ENCODE results near the gene RNLS. TPM values are rescaled to one million over a fixed set of nuclear protein-coding genes. Genes with fewer than 3 reads are reported as not detected.
A peak's percentile ranks its signal among the peaks of the same experiment; 100 is the strongest.

The RNLS gene
- total RNA-seq, 1 donor from 2014 or later, result 20.8 TPM

GRCh38 chr10:88260329-88261051, 322.6 kb downstream of the RNLS start:
- DNase-seq (ENCODE audit: low spot score), result no peak

DNA sequence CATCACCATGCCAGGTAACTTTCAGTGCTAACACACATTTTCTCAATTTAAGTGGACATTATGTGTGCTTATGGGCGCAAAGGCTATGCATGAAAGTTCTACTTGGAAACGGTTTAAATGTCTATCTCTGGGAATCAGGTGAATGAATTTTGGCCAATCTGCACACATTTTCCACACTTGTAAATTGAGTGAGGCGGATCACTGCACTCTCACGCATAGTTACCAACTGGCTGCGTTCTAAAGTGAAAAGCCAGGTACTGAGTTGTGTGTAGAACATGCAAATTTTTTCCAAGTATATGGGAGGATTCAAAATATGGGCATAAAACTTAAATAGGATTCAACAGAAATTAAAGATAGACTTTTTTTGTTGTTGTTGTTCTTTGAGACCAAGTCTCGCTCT, 323.7 kb downstream of the RNLS start:
- DNase-seq (ENCODE audit: low spot score), result no peak

GRCh38 chr10:88256886-88257285, 326.2 kb downstream of the RNLS start:
- DNase-seq (ENCODE audit: low spot score), result no peak

DNA sequence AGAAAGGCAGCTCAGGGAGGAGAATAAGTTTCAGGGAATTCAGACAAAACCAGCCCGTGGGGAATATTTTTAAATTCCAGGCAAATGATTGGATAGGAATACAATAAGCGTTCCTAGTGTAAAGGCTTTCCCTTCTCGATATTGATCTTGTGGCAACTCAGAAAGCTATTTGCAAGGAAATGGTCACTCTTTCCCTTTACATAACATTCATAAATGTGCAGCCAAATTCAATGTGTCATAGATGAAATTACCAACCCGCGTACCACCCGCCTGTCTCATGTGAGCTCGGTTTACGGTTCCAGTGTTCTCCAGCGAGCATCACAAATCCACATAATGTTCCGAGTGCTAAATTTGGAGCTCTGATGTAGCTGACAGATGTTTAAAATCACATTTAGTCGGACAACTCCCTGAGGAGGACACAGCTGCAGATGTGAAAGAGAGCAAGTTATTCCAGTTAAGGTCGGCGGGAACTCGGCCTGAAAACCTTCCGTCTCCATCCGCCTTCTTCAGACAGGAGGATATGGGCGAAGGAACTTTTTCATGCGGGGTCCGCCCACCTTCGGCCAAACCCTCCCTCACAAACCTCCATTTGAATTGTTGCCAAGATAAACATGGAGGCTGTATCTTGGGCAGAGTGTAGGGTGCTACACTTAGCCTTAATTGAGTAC, 327.0 kb downstream of the RNLS start:
- no peak for DNase-seq (ENCODE audit: low spot score)

GRCh38 chr10:88254091-88254490, 329.0 kb downstream of the RNLS start:
- DNase-seq (ENCODE audit: low spot score), result no peak

- no peak for DNase-seq (ENCODE audit: low spot score)
These were observed 329.5 kb downstream of the RNLS start for GRCh38 chr10:88253622-88254021.

GRCh38 chr10:88253128-88253527, 330.0 kb downstream of the RNLS start:
- DNase-seq (ENCODE audit: low spot score), result no peak

DNA sequence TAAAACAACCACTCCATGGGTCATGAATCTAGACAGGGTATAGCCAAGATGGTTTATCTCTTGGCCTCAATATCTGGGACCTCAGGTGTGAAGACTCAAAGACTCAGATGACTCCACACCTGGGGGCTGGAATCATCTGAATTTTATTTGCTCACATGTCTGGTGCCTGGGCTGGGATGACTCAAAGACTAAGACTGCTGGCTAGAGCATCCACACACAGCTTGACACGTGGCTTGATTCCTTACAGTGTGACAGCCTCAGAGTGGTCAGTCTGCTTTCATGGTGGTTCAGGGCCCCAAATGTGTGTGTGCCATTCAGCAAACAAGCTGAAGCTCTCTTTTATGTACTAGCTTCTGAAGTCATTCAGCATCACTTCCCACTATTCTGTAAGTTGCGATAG, 333.7 kb downstream of the RNLS start:
- no peak for DNase-seq (ENCODE audit: low spot score)

GRCh38 chr10:88246675-88247074, 336.4 kb downstream of the RNLS start:
- no peak for DNase-seq (ENCODE audit: low spot score)

DNA sequence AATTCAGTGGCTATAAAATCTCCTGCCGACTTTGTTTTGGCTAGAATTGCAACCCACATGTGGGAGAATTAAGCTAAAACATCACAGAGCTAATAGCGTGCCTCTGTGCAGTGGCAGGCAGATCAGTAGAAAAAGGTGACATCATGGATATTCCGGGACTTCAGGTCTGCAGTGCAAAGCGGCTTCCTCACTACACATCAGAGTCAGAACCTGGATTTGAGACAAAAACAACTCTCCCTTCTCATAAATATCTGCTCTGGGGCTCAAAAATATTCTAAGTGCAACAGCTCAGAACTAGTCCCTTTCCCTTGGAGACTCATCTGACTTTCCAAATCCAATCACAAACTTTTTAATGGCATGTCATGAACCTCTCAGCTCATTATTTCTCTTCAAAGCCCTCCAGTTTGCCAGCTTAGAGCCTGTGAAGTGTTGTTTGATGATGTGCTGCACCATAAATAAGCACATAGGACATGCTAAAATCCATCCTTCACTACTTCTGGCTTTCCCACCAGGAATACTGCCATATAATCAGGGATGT, 337.1 kb downstream of the RNLS start:
- DNase-seq (ENCODE audit: low spot score), result no peak

GRCh38 chr10:88244781-88245625, 338.1 kb downstream of the RNLS start:
- no peak for DNase-seq (ENCODE audit: low spot score)

DNA sequence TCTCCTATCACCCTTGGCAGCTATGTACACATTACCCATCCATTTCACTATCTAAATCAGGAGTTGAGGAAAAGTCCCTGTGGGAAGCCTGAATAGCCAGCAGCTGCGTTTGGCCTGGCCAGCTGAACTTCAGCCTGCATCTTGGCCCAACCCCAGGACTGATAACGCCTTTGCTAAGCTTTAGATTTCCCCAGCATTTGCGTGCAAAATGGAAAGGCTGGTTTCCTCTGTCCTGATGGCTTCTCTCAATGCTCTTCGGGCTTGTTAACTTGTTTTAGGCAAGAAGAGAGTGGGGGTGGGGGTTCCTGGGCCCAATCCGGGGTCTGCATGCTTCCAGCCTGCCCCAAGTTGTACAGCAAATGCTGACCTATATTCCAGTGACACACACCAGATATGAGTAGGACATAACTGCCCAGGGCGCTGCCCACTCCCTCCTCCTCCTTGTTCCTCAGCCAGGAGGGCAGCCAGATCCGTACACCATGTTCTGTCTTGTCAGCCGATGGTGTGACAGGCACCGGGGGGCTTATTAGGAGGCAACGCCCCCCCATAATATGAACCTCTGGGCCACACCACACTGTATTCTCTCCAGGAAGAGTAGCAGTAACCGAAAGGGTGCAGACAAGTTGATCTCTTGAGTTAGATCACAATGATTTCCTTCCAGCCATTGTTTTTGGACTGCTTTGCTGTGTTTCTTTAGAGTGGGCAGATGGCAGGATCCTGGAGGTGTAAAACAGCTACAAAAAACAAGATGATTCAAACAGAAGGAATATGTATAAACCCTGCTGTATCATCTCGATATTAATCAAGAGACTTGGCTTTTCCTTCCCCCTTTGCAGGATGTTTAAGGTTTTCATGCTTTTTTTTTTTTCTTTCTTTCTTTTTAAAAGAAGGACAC, 339.0 kb downstream of the RNLS start:
- DNase-seq (ENCODE audit: low spot score), result peak; percentile 71

DNA sequence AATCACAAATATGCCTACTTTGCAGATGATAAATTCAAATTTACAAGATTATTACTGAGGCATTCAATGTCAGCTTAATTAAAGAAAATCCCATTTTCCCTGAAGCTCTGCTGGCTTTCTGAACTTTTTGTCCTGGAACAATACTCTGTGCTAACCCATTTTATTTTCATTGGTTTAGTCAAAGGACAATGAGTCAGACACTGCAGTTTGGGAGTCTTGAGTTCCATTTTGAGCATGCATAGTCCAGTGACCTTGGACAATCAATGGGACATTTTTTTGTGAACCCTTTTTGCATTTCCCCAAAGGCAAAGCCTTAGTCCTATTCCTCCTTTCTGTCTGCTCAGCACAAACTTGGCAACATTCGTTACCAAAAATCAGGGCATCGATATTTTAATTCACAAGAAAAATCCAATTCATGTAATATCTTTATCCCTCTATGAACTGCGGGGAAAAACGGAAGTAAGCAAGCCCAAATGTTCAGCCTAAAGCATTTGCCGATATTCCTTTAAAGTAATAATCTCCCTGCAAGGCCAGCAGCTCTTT, 339.8 kb downstream of the RNLS start:
- DNase-seq (ENCODE audit: low spot score), result no peak

DNA sequence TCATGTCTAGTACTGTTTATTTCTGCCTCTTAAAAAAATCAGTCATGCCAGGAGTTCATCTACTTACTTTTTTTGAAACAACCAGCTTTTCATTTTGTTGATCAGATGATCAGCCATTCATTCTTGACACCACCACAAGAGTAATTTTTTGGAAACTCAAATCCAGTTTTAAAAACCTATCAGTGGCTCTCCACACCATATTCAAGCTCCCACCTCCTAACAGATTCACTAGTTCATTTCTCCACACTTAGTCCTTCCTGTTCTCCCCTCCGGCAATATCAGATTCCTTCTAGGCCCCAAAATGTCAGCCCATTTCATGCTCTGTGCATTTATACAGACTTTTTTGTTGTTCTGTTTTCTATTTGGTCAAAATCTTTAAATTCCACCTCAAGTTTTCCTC, 341.6 kb downstream of the RNLS start:
- DNase-seq (ENCODE audit: low spot score), result no peak

DNA sequence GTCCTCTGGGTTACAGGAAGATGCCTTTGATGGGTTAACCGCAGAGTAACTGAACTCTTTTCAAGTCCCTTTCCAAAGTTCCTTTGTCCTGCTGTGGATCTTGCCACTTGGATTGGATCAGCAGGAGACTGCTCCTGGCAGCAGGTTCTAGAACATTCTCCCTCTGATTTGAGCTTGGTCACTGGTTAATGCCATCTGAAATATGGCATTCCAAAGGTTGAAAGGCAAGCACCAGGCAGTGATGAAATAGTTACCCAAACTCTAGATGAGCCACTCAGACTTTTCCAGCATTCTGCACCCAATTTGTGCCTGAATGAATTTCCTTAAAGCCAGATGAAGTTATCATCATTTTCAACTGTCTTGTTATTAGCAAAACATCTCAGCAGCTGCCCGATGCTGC, 343.9 kb downstream of the RNLS start:
- DNase-seq (ENCODE audit: low spot score), result no peak

DNA sequence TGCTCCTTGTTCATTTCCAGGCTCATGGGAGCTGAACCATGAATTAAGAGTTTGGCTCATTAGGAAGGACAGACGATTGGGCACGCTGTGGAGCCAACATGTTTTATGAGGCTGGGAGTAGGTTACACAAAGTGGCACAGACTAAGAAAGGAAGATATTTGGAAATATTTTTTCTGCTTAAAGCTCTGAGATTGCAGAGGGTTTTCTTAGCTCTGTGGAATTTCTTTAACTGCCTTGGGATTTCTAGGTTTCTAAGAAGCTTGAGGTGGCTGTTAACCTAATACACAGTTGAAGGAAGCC, 344.6 kb downstream of the RNLS start:
- no peak for DNase-seq (ENCODE audit: low spot score)

GRCh38 chr10:88237896-88238614, 345.1 kb downstream of the RNLS start:
- no peak for DNase-seq (ENCODE audit: low spot score)

DNA sequence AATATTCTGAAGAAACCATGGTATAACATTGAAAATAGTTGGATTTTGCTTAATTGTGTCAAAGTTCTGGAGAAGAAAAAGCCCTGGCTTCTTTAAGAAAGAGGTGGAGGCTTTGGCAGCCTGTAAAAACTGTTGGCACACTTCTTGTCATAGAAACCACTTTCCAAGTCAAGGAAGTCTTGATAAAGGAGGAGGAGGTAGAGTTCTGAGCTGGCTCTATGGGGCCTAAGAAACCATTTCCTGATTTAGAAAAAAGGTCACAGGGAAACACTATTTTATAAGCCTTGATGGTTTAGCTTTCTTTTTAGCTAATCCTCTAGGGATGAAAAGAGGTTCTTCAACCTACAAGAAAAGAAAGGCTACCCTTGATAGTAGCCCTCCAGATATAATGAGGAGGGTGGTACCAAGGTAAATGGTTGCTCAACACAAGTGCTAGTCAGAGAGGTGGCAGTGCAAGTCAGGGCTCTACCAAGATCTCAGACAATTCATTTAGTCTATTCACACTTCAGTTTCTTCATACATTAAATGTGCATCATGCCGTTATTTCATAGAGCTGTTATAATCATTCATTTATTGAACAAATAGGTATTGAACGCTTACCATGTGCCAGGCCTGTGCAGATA, 346.9 kb downstream of the RNLS start:
- DNase-seq (ENCODE audit: low spot score), result no peak

DNA sequence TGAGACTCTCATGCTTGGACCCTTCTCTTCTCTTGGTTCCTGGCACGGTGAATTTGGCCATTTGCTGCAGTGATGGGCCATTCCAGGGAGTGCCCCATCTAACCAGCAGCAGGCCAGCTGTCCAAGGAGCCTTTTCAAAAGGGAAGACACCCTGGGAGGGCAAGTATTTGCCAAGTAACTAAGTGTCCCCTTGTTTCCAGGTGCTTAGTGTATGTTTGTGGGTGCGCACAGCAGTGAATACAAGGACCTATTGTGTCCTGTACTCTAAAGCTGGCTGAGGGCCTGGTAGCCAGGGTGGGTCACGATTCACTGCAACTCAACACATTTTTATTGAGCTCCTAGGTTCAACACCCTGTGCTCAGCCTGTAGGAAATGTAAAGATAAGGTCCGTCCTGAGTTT, 348.8 kb downstream of the RNLS start:
- DNase-seq (ENCODE audit: low spot score), result no peak

DNA sequence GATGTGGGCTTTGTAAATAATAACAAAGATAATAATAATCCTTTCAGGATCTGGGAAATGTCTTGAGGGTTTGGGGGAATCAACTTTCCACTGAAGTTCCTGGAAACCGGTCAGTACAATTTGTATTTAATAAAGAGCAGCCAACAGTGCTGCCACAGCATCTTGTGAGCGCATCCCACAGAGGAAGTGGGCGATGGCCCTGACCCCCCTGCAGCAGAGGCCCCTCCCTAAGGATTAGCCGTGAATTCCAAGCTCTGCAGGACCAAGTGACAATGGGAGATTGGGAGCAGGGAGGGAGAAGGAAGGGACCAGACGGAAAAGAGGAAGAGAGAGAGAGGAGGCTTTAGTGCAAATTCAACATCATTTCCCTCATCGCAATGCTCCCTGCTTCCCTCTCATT, 349.2 kb downstream of the RNLS start:
- DNase-seq (ENCODE audit: low spot score), result no peak

Measured in ureter (tissue), 1 donor.